Prostate gland (tissue), 2 donors: ENCODE measurements around the gene TAF3. TPM values are rescaled to one million over a fixed set of nuclear protein-coding genes. Genes with fewer than 3 reads are reported as not detected.

Source experiments
- DNase-seq: peaks from one replicate; pipeline ENCODE4 v3.0.0-alpha.2; 2019; ENCODE audit warnings: low spot score
- H3K27ac ChIP-seq, 2 donors: fragments of 200-600 bp; sonication (generic); 2 replicates each; pipeline ENCODE4 v1.5.1; 2017 to 2019
- H3K27me3 ChIP-seq: fragments of 200-600 bp; sonication (generic); replicated peaks from 2 replicates; pipeline ENCODE4 v1.5.1; 2019; ENCODE audit not compliant: insufficient read depth
- H3K36me3 ChIP-seq, 2 donors: fragments of 200-600 bp; sonication (generic); 1 replicate in 1 of 2; 2 replicates in 1 of 2; pipeline versions ENCODE4 v1.5.1 to v1.8.1; 2017 to 2019
- H3K4me1 ChIP-seq: fragments of 200-600 bp; sonication (generic); replicated peaks from 2 replicates; pipeline ENCODE4 v1.5.1; 2019
- H3K4me3 ChIP-seq, 2 donors: fragments of 200-600 bp; sonication (generic); 2 replicates each; pipeline ENCODE4 v1.5.1; 2017 to 2019
- H3K9me3 ChIP-seq: fragments of 200-600 bp; sonication (generic); 2 replicates; pipeline ENCODE4 v1.5.1; 2017
- CTCF ChIP-seq, 4 experiments: fragments of 200-600 bp in 2 of 4; fragments of 450-650 bp in 2 of 4; sonication (generic) in 2 of 4; IDR thresholded peaks; 1 replicate in 3 of 4; 2 replicates in 1 of 4; pipeline ENCODE4 v1.5.1; 2016 to 2019; ENCODE audit warnings: antibody characterized with exemption in 4 of 4, mild to moderate bottlenecking in 2 of 4, moderate library complexity in 2 of 4
- POLR2A ChIP-seq: fragments of 450-650 bp; IDR thresholded peaks from one replicate; pipeline ENCODE4 v1.6.1; 2016; ENCODE audit warnings: antibody characterized with exemption, mild to moderate bottlenecking
- POLR2AphosphoS5 ChIP-seq: sonication (generic); formaldehyde crosslinking; IDR thresholded peaks from one replicate; pipeline ENCODE4 v1.6.1; 2017; ENCODE audit warnings: antibody characterized with exemption
- WGBS: methylation state at CpG from one replicate; pipeline ENCODE4 v1.1.5; 2018; 5-methylcytosine and 5-hydroxymethylcytosine counted together
- intact Hi-C: fragments of 100-400 bp; cut with DNase I; formaldehyde crosslinking; loops from one replicate; pipeline ENCODE4 v1.14.2; 2022
- total RNA-seq, 2 donors: library from RNA; depleted of rRNA; stranded (reverse); fragments of >200 nt; gene quantifications; one replicate each; pipeline ENCODE4 v1.1.0, GENCODE V29; 2016

The TAF3 gene
- total RNA-seq, 2 donors from 2014 or later, result 4.4 to 20.2 TPM

DNA sequence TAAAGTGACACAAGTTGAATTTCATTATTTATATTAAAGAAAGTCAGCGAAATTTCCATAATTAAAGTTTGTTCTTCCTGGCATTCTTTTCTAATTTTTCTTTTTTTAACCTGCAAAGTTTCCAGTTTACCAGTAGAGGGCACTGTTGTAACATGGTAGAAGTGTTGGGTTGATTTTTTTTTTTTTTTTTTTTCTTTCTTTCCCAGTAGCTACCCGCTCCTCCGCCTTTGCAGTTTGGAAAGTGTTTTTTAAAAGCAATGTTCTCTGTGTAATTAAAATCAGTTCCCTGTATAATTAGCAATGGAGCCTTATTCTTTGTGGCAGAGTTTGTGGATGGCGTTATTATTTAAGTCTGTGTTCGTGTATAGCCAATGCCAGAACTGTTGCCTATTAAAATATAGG, 53.7 kb downstream of the TAF3 start:
- no peak for TF ChIP-seq POLR2AphosphoS5
- TF ChIP-seq CTCF (IDR thresholded peaks at IDR 0.05), result peak; percentile 36 to 73 (median 70)
- no peak for DNase-seq
- H3K4me3 ChIP-seq, result peak overlapping the region in 1 of 2 donors; percentile 3
- 6% methylated on average over 5 of the region's 5 CpGs for WGBS
- H3K9me3 ChIP-seq, result no peaks in the 10 kb centered on the region
- H3K36me3 ChIP-seq, result no peaks in the 10 kb centered on the region
- no peaks in the 10 kb centered on the region for H3K27me3 ChIP-seq
- intact Hi-C loops, result loop anchor here (2.0 to 10.0 kb wide), 2 partner anchors 1337 to 1433 kb away; no protein-coding TSS in a partner anchor
- H3K4me1 ChIP-seq, result no peaks in the 10 kb centered on the region
- no peak overlapping the region for H3K27ac ChIP-seq

DNA sequence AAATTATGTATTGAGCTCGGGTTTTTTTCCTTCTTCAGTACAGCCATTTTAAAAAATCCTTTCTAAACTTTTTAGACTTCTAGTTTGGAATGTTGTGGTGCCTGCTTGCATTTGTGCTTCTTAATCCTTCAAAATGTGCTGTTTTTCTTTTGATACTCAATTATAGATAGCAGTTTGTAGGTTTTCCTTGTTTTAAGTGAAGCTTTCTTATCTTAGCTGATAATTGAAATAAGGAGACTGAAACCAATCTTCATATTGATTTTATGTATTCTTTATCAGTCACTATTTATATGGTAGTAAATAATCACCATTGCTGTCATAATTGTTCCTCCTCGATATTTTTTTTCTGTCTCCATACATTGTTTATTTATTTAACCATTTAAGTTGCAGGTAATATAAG, 56.6 kb downstream of the TAF3 start:
- DNase-seq, result no peak
- Histone ChIP-seq H3K4me3 (no peak overlapping the region), H3K36me3 (no peaks in the 10 kb centered on the region), H3K27me3 (no peaks in the 10 kb centered on the region), H3K4me1 (no peaks in the 10 kb centered on the region), H3K27ac (no peak overlapping the region), H3K9me3 (no peaks in the 10 kb centered on the region)
- WGBS, result 86% methylated on average over 2 of the region's 2 CpGs
- intact Hi-C loops, result loop anchor here (10.0 kb wide), 1 partner anchor 1430 kb away; no protein-coding TSS in a partner anchor
- TF ChIP-seq POLR2A, result no peak
- no peak for TF ChIP-seq CTCF (IDR thresholded peaks at IDR 0.05)

GRCh38 chr10:7876541-7877127, 58.3 kb downstream of the TAF3 start:
- no peaks in the 10 kb centered on the region for H3K9me3 ChIP-seq
- no peak for DNase-seq
- no peak overlapping the region for H3K27ac ChIP-seq
- WGBS, result 49% methylated on average over 4 of the region's 4 CpGs
- TF ChIP-seq POLR2A, result no peak
- H3K4me1 ChIP-seq, result no peaks in the 10 kb centered on the region
- no peak overlapping the region for H3K4me3 ChIP-seq
- intact Hi-C loops, result loop anchor here (10.0 kb wide), 1 partner anchor 1428 kb away; no protein-coding TSS in a partner anchor
- H3K36me3 ChIP-seq, result no peaks in the 10 kb centered on the region
- no peaks in the 10 kb centered on the region for H3K27me3 ChIP-seq

- Histone ChIP-seq H3K36me3 (no peaks in the 10 kb centered on the region), H3K27ac (no peak overlapping the region), H3K9me3 (no peaks in the 10 kb centered on the region), H3K27me3 (no peaks in the 10 kb centered on the region), H3K4me1 (no peaks in the 10 kb centered on the region), H3K4me3 (no peak overlapping the region)
- TF ChIP-seq CTCF (IDR thresholded peaks at IDR 0.05) (no peak), POLR2AphosphoS5 (no peak), POLR2A (no peak)
- intact Hi-C loops, result no loop called here
- no peak for DNase-seq
- WGBS, result 98% methylated on average over 3 of the region's 3 CpGs
These were observed 62.8 kb downstream of the TAF3 start for GRCh38 chr10:7881119-7881518.

DNA sequence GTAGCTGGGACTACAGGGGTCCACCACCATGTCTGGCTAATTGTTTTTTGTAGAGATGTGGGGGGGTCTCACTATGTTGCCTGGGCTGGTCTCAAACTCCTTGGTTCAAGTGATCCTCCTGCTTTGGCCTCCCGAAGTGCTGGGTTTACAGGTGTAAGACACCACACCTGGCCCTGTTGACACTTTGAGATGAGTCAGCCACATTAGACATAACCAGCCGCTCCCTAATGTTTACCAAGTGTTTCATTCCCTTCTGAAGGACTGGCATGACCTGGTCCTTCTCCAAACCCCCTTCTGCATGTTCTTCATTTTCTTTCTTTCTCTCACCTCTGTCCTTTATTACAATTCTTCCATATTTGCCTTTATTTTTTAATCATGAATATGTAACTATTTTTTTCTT, 67.8 kb downstream of the TAF3 start:
- Histone ChIP-seq H3K9me3 (no peaks in the 10 kb centered on the region), H3K4me3 (no peak overlapping the region), H3K4me1 (no peaks in the 10 kb centered on the region), H3K27ac (no peak overlapping the region), H3K36me3 (no peaks in the 10 kb centered on the region), H3K27me3 (no peaks in the 10 kb centered on the region)
- no peak for TF ChIP-seq CTCF (IDR thresholded peaks at IDR 0.05)
- TF ChIP-seq POLR2A, result no peak
- TF ChIP-seq POLR2AphosphoS5, result no peak
- intact Hi-C loops, result no loop called here
- 82% methylated on average over 2 of the region's 2 CpGs for WGBS
- no peak for DNase-seq
